Measurements from ENCODE around the gene TPPP. TPM values are rescaled to one million over a fixed set of nuclear protein-coding genes. Genes with fewer than 3 reads are reported as not detected.

TPPP gene
- total RNA-seq, 1 experiment from 2014 or later, result 1.8 TPM

DNA sequence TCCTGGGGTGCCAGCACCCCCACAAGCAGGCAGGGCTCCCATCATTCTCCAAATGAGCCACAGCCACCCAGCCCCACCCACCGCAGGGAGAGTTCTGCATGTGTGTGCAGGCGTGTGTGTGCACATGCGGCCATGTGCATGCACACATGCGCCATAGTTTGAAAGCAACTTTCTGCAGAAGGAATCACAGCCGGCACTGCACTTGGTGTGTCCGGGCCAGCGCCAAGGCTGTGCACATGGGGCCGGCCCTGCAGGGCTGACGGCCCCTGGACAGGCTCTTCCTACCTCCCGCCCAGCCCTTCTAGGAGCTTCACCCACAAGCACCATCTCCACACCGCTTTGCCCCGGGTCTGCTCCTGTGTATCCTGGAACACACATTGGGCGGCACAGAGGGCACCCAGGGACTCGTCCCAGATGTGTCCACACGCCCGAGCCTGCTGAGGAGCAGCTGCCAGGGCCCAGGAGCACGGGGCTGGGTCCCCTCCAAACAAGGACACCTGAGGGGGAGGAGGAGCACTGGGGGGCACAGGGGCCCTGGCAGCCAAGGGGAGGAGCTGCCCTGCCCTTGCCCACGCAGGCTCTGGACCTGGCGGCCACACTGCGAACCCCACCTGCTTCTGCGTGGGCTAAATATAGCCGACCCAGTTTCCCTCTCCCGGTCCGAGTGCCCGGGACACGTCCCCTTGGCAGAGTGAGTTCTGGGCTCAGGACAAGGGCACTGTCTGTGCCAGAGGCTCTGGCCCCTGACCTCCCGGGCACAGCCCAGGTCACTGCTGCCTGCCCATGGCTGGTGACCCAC, 19.1 kb downstream of the TPPP start:
- Mint-ChIP-seq H3K4me3 (no peak overlapping the region), H3K27me3 (ENCODE audit: low read depth) (peaks cover 17% of the 10 kb centered on the region), H3K27ac (no peak overlapping the region), H3K9me3 (no peaks in the 10 kb centered on the region), H3K4me1 (0 out of 2 replicates have a peak, but pooled peaks cover 5% of the 10 kb centered on the region), H3K36me3 (no peaks in the 10 kb centered on the region)
- no peak for ATAC-seq
- ChIA-PET CTCF (no interaction called here), POLR2A (interaction anchor here (1.2 kb wide), 1 partner anchor 84 kb away, joined by 7 read pairs; no protein-coding TSS in a partner anchor)
- no peak for TF ChIP-seq ZNF232 (CRISPR knock-in tag; IDR thresholded peaks at IDR 0.05)
- TF ChIP-seq, protein P1, sequence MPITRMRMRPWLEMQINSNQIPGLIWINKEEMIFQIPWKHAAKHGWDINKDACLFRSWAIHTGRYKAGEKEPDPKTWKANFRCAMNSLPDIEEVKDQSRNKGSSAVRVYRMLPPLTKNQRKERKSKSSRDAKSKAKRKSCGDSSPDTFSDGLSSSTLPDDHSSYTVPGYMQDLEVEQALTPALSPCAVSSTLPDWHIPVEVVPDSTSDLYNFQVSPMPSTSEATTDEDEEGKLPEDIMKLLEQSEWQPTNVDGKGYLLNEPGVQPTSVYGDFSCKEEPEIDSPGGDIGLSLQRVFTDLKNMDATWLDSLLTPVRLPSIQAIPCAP (CRISPR knock-in tag; IDR thresholded peaks at IDR 0.05), result no peak
- no peak for TF ChIP-seq ZBTB21 (CRISPR knock-in tag; IDR thresholded peaks at IDR 0.05; ENCODE audit: borderline replicate concordance)
- TF ChIP-seq GRHL2 (CRISPR knock-in tag; IDR thresholded peaks at IDR 0.05; ENCODE audit: insufficient replicate concordance, severe bottlenecking), result no peak
- no peak for TF ChIP-seq EMX1 (CRISPR knock-in tag; IDR thresholded peaks at IDR 0.05)
- TF ChIP-seq MYBL2 (CRISPR knock-in tag; IDR thresholded peaks at IDR 0.05), result no peak
- no peak for TF ChIP-seq ELF4 (CRISPR knock-in tag; IDR thresholded peaks at IDR 0.05; ENCODE audit: low read depth)
- TF ChIP-seq, protein P2, sequence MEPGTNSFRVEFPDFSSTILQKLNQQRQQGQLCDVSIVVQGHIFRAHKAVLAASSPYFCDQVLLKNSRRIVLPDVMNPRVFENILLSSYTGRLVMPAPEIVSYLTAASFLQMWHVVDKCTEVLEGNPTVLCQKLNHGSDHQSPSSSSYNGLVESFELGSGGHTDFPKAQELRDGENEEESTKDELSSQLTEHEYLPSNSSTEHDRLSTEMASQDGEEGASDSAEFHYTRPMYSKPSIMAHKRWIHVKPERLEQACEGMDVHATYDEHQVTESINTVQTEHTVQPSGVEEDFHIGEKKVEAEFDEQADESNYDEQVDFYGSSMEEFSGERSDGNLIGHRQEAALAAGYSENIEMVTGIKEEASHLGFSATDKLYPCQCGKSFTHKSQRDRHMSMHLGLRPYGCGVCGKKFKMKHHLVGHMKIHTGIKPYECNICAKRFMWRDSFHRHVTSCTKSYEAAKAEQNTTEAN (CRISPR knock-in tag; IDR thresholded peaks at IDR 0.05), result no peak
- TF ChIP-seq, protein P3, sequence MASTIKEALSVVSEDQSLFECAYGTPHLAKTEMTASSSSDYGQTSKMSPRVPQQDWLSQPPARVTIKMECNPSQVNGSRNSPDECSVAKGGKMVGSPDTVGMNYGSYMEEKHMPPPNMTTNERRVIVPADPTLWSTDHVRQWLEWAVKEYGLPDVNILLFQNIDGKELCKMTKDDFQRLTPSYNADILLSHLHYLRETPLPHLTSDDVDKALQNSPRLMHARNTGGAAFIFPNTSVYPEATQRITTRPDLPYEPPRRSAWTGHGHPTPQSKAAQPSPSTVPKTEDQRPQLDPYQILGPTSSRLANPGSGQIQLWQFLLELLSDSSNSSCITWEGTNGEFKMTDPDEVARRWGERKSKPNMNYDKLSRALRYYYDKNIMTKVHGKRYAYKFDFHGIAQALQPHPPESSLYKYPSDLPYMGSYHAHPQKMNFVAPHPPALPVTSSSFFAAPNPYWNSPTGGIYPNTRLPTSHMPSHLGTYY (CRISPR knock-in tag; IDR thresholded peaks at IDR 0.05), result no peak
- no peak for DNase-seq (ENCODE audit: low spot score)

DNA sequence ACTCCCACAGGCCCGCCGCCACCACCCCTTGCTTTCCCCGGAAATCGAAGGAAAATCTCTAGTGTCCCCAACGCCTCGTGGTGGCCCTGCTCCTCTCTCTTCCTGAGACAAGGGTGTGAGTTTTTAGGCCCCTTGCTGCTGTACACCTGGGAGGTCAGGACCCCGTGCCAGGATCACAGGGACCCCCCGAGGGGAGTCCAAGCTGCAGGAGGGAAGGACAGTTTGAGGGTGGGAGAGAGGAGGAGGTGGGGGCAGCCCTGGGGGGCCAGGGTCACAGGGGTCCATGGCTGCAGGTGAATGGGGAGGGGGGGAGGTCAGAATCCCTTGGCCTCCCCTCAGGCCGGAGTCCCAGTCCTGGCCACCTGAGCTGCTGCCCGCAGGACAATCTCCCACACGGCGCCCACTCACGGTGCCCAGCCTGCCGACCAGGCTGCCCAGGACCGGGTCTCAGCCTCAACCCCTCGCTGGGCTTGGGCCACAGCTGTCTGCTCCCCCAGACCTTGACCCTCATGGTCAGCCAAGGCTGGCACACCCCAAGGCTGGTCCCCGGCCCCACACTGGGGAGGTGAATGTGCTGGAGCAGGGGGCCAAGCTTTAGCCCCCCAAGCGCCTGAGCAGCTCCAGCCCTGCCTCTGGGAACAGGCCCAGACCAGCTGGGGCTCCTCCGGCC, 19.9 kb downstream of the TPPP start:
- Mint-ChIP-seq H3K4me3 (no peak overlapping the region), H3K36me3 (no peaks in the 10 kb centered on the region), H3K27me3 (ENCODE audit: low read depth) (peaks cover 17% of the 10 kb centered on the region), H3K4me1 (0 out of 2 replicates have a peak, but pooled peaks cover 5% of the 10 kb centered on the region), H3K9me3 (no peaks in the 10 kb centered on the region), H3K27ac (no peak overlapping the region)
- ATAC-seq (no peak), DNase-seq (ENCODE audit: low spot score) (no peak)
- CTCF ChIA-PET, result interaction anchor here (0.8 to 2.1 kb wide), 2 partner anchors 84 to 219 kb away, joined by 4 to 8 read pairs; partner anchors contain the start of genes BRD9 and TRIP13
- POLR2A ChIA-PET, result interaction anchor here (1.2 kb wide), 1 partner anchor 84 kb away, joined by 7 read pairs; no protein-coding TSS in a partner anchor
- no peak for TF ChIP-seq JUN (CRISPR knock-in tag; IDR thresholded peaks at IDR 0.05)
- TF ChIP-seq ZNF423 (CRISPR knock-in tag; IDR thresholded peaks at IDR 0.05), result 0 out of 2 replicates have a peak, but pooled peaks have one; percentile 3
- TF ChIP-seq, protein P3 (CRISPR knock-in tag; IDR thresholded peaks at IDR 0.05), result no peak

DNA sequence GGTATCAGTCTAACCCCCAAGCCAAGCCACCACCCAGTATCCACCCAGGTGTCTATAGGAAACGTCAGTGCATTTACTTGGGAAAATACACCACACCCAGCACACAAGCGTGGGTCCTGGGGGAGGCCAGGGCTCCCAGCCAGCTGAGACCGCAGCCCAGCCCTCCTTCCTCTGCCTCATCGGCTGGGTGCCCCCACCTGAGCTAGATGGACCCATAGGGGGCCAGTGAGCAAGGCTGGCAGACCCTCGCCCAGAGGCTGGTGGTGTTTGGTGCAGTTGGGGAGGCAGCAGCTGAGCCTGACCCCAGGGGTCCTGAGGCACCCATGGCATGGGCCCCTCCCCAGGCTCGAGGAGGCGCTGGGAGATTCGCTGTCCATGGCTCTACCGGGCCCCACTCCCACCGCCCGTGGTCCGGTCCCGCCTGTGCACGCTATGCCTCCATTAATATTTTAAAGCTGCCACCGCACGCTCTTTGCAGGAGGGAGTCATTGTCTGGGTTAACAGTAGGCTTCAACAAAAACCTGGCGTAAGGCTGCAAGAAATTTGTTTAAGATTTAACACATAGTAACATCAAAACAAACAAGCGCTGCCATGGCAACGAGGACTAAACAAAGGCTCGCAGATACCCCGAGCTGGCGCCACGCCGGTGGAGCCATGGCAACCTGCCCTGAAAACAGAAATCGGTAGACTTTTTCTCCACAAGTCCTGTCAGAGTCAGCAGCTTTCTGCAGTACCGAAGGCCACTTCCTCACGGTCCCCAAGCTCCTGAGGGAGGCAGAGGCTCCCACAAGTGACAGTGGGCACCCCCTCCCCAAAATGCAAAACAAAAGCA, 20.6 kb downstream of the TPPP start:
- DNase-seq (ENCODE audit: low spot score), result peak; percentile 75

More for the DNA sequence above, 20.6 kb downstream of the TPPP start:
- Mint-ChIP-seq H3K4me3 (no peak overlapping the region), H3K27me3 (ENCODE audit: low read depth) (peaks cover 17% of the 10 kb centered on the region), H3K4me1 (0 out of 2 replicates have a peak, but pooled peaks cover 5% of the 10 kb centered on the region), H3K27ac (no peak overlapping the region), H3K9me3 (no peaks in the 10 kb centered on the region), H3K36me3 (peaks cover 1% of the 10 kb centered on the region)
- no peak for ATAC-seq
- ChIA-PET CTCF (interaction anchor here (0.8 to 2.1 kb wide), 2 partner anchors 85 to 220 kb away, joined by 4 to 8 read pairs; partner anchors contain the start of genes BRD9 and TRIP13), POLR2A (interaction anchor here (1.2 kb wide), 1 partner anchor 85 kb away, joined by 7 read pairs; no protein-coding TSS in a partner anchor)
- TF ChIP-seq, protein P4, sequence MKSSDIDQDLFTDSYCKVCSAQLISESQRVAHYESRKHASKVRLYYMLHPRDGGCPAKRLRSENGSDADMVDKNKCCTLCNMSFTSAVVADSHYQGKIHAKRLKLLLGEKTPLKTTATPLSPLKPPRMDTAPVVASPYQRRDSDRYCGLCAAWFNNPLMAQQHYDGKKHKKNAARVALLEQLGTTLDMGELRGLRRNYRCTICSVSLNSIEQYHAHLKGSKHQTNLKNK (CRISPR knock-in tag; IDR thresholded peaks at IDR 0.05), result no peak
- peak; percentile 3; the same call in 1 of the 2 replicates for TF ChIP-seq ZNF423 (CRISPR knock-in tag; IDR thresholded peaks at IDR 0.05)
